Duodenal mucosa (tissue), 2 donors: ENCODE data around the gene PYHIN1.
"Not testable (repeated sequence)": the region's sequence is repeated elsewhere in the genome, so short reads cannot be mapped to it uniquely, and the experiment has no call there.

Experiments
- H3K27ac ChIP-seq: one replicate; pipeline ENCODE4 v1.7.0; 2013; ENCODE audit warnings: low read depth, low read length
- H3K27me3 ChIP-seq, 2 donors: one replicate each; pipeline ENCODE4 v1.7.0; 2013; ENCODE audit warnings: low read length in 2 of 2, control low read depth in 1 of 2; ENCODE audit not compliant: insufficient read depth in 2 of 2, control insufficient read depth in 1 of 2
- H3K36me3 ChIP-seq, 2 donors: one replicate each; pipeline ENCODE4 v1.7.0; 2013; ENCODE audit warnings: low read length in 2 of 2, control low read depth in 1 of 2; ENCODE audit not compliant: insufficient read depth in 2 of 2, control insufficient read depth in 1 of 2
- H3K4me1 ChIP-seq, 2 donors: one replicate each; pipeline ENCODE4 v1.7.0; 2013; ENCODE audit warnings: low read length in 2 of 2, control low read depth in 1 of 2; ENCODE audit not compliant: insufficient read depth in 2 of 2, control insufficient read depth in 1 of 2
- H3K4me3 ChIP-seq, 2 donors: one replicate each; pipeline ENCODE4 v1.7.0; 2013; ENCODE audit warnings: low read length in 2 of 2, low read depth in 1 of 2
- H3K9ac ChIP-seq, 2 donors: one replicate each; pipeline ENCODE4 v1.7.0; 2013; ENCODE audit warnings: low read length in 2 of 2, low read depth in 1 of 2
- H3K9me3 ChIP-seq, 2 donors: one replicate each; pipeline ENCODE4 v1.7.0; 2013; ENCODE audit warnings: low read length in 2 of 2, control low read depth in 1 of 2; ENCODE audit not compliant: control insufficient read depth in 1 of 2

Gene PYHIN1

GRCh38 chr1:158998781-158999161 is 67.4 kb downstream of the PYHIN1 start:
- H3K4me3 ChIP-seq, result peak overlapping the region; percentile 68 to 69
- H3K27me3 ChIP-seq, result no peaks in the 10 kb centered on the region
- H3K27ac ChIP-seq, result no peak overlapping the region
- peak overlapping the region in 1 of 2 donors; percentile 21 for H3K9ac ChIP-seq
- no peaks in the 10 kb centered on the region for H3K36me3 ChIP-seq
- no peaks in the 10 kb centered on the region for H3K9me3 ChIP-seq
- H3K4me1 ChIP-seq, result no peaks in the 10 kb centered on the region

GRCh38 chr1:158999316-159000069 is 68.1 kb downstream of the PYHIN1 start:
- Histone ChIP-seq H3K27me3 (no peaks in the 10 kb centered on the region), H3K9ac (peak overlapping the region; percentile 8 to 16), H3K27ac (peak overlapping the region; percentile 50), H3K4me3 (peak overlapping the region; percentile 68 to 69), H3K36me3 (no peaks in the 10 kb centered on the region), H3K4me1 (no peaks in the 10 kb centered on the region), H3K9me3 (no peaks in the 10 kb centered on the region)

- no peaks in the 10 kb centered on the region for H3K9me3 ChIP-seq
- H3K4me1 ChIP-seq, result no peaks in the 10 kb centered on the region
- no peaks in the 10 kb centered on the region for H3K36me3 ChIP-seq
- peak overlapping the region; percentile 50 for H3K27ac ChIP-seq
- H3K9ac ChIP-seq, result peak overlapping the region in 1 of 2 donors; percentile 8
- H3K27me3 ChIP-seq, result no peaks in the 10 kb centered on the region
- H3K4me3 ChIP-seq, result peak overlapping the region; percentile 68 to 69
Observed at GRCh38 chr1:159000070-159000409, 68.7 kb downstream of the PYHIN1 start.

- Histone ChIP-seq H3K27me3 (no peaks in the 10 kb centered on the region), H3K9ac (no peak overlapping the region), H3K9me3 (no peaks in the 10 kb centered on the region), H3K4me1 (no peaks in the 10 kb centered on the region), H3K4me3 (no peak overlapping the region), H3K27ac (no peak overlapping the region), H3K36me3 (no peaks in the 10 kb centered on the region)
Observed at GRCh38 chr1:159000625-159001024, 69.3 kb downstream of the PYHIN1 start.

- H3K27me3 ChIP-seq, result no peaks in the 10 kb centered on the region
- peaks cover 0 to 8% of the 10 kb centered on the region in 2 donors for H3K4me1 ChIP-seq
- no peaks in the 10 kb centered on the region for H3K36me3 ChIP-seq
- no peak overlapping the region for H3K9ac ChIP-seq
- H3K9me3 ChIP-seq, result no peaks in the 10 kb centered on the region
- H3K4me3 ChIP-seq, result no peak overlapping the region
- H3K27ac ChIP-seq, result no peak overlapping the region
Observed at GRCh38 chr1:159005161-159005560, 73.8 kb downstream of the PYHIN1 start.

- Histone ChIP-seq H3K36me3 (no peaks in the 10 kb centered on the region), H3K9ac (no peak overlapping the region), H3K4me3 (no peak overlapping the region), H3K9me3 (no peaks in the 10 kb centered on the region), H3K27me3 (no peaks in the 10 kb centered on the region), H3K4me1 (peaks cover 0 to 8% of the 10 kb centered on the region in 2 donors), H3K27ac (no peak overlapping the region)
Observed at GRCh38 chr1:159005676-159006075, 74.3 kb downstream of the PYHIN1 start.

GRCh38 chr1:159006210-159006807 is 75.0 kb downstream of the PYHIN1 start:
- not testable (repeated sequence) for H3K36me3 ChIP-seq, H3K27me3 ChIP-seq, H3K4me1 ChIP-seq, H3K27ac ChIP-seq, H3K4me3 ChIP-seq, H3K9me3 ChIP-seq, H3K9ac ChIP-seq

- Histone ChIP-seq H3K9ac (no peak overlapping the region), H3K9me3 (no peaks in the 10 kb centered on the region), H3K4me3 (no peak overlapping the region), H3K27ac (no peak overlapping the region), H3K4me1 (peaks cover 0 to 8% of the 10 kb centered on the region in 2 donors), H3K36me3 (no peaks in the 10 kb centered on the region), H3K27me3 (no peaks in the 10 kb centered on the region)
Observed at GRCh38 chr1:159007726-159008125, 76.4 kb downstream of the PYHIN1 start.

GRCh38 chr1:159008744-159009188 is 77.4 kb downstream of the PYHIN1 start:
- Histone ChIP-seq H3K4me3 (peak overlapping the region in 1 of 2 donors; percentile 79), H3K27ac (peak overlapping the region; percentile 0), H3K36me3 (no peaks in the 10 kb centered on the region), H3K9me3 (no peaks in the 10 kb centered on the region), H3K27me3 (no peaks in the 10 kb centered on the region), H3K9ac (no peak overlapping the region), H3K4me1 (peaks cover 0 to 8% of the 10 kb centered on the region in 2 donors)

GRCh38 chr1:159009287-159009686 is 77.9 kb downstream of the PYHIN1 start:
- Histone ChIP-seq H3K36me3 (no peaks in the 10 kb centered on the region), H3K4me1 (peaks cover 1 to 13% of the 10 kb centered on the region in 2 donors), H3K27me3 (no peaks in the 10 kb centered on the region), H3K9ac (peak overlapping the region; percentile 71 to 79), H3K9me3 (no peaks in the 10 kb centered on the region), H3K27ac (peak overlapping the region; percentile 62), H3K4me3 (peak overlapping the region; percentile 79 to 88)
